Stimulated activated effector memory CD8-positive, alpha-beta T cell treated with anti-CD3 and anti-CD28 coated beads, Interleukin-12 subunit alpha, Interleukin-12 subunit beta, amount 100 ng/mL, for 72 hours (primary cell): Measurements from ENCODE around the gene NHSL2.

Experiments used
- ATAC-seq: fragments of 150-1000 bp; cut with Tn5 transposase; 2 replicates; pipeline ENCODE4 v1.10.0; 2021
- DNase-seq, 2 donors: peaks; one replicate each; pipeline ENCODE4 v3.0.0; 2021 to 2022; ENCODE audit warnings: low spot score in 2 of 2
- H3K27ac Mint-ChIP-seq: one replicate; pipeline ENCODE4 v1.8.0; 2022; ENCODE audit warnings: mild to moderate bottlenecking, mixed read lengths
- H3K36me3 Mint-ChIP-seq: one replicate; pipeline ENCODE4 v1.8.0; 2022; ENCODE audit warnings: mild to moderate bottlenecking, mixed read lengths
- H3K4me1 Mint-ChIP-seq: one replicate; pipeline ENCODE4 v1.8.0; 2022; ENCODE audit warnings: mixed read lengths
- H3K4me3 Mint-ChIP-seq: one replicate; pipeline ENCODE4 v1.8.0; 2022; ENCODE audit warnings: mild to moderate bottlenecking, mixed read lengths
- H3K9me3 Mint-ChIP-seq: one replicate; pipeline ENCODE4 v1.8.0; 2022; ENCODE audit warnings: mixed read lengths

NHSL2 gene

DNA sequence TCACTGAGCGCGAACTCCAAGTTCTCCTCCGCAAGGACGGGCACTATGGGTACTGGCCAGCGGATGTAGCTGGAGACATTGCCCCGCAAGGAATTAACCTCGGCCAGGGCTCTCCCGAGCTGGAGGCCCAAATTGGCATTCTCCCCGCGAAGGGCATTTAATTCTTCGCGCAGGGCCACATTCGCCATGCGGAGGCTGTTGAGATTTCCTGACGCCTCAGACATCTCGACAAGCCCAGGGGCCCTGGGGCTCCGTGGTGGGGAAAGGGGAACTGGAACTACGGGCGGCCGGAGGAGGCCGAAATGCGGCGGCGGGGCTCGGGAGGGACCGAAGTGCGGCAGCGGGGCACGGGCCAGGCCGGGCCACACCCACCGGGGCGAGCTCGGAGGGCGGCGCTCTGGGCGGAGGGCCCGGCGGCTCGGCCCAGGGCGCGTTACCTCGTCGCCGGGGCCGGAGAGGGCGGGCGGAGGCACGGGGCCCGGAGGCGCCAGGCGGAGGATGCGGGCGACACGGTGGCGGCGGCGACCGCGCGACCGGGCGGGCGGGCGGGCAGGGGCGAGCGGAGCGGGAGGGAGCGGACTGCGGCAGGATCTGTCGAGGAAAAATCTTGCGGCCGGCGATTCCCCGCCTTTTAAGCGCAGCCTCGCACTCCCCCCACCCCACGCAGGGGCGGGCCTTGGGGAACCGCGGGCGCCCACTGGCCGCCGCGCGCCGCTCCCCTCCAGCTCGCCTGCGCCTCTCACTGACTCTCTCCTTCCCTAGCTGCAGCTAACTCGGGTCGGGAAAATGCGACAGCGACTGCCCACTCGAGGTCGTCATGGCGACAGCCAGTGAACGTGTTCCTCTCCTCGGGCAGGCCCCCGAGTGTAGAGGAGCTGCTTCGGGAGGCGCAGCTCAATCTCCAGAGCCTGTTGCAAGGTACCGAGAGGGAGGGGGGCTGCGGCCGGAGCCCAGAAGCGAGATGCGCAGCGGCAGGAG is 221.0 kb downstream of the NHSL2 start, which contains the start of gene RTL5:
Gene RTL5, minus strand, starts transcription at position 599 of the 978 bp plus-strand sequence.
- no peaks in the 10 kb centered on the region for H3K9me3 Mint-ChIP-seq
- peaks cover 14% of the 10 kb centered on the region for H3K4me1 Mint-ChIP-seq
- peak within 1 kb of the TSS; percentile 76 for H3K4me3 Mint-ChIP-seq
- ATAC-seq (peak; percentile 86), DNase-seq (peak; percentile 29 to 62)
- peak within 1 kb of the TSS; percentile 54 for H3K27ac Mint-ChIP-seq
- H3K36me3 Mint-ChIP-seq, result no peaks in the 10 kb centered on the region

GRCh38 chrX:72132456-72132855 is 221.8 kb downstream of the NHSL2 start:
- no peaks in the 10 kb centered on the region for H3K9me3 Mint-ChIP-seq
- DNase-seq (no peak), ATAC-seq (no peak)
- H3K27ac Mint-ChIP-seq, result peak overlapping the region; percentile 54
- H3K4me1 Mint-ChIP-seq, result peaks cover 14% of the 10 kb centered on the region
- H3K4me3 Mint-ChIP-seq, result peak overlapping the region; percentile 76
- H3K36me3 Mint-ChIP-seq, result no peaks in the 10 kb centered on the region

GRCh38 chrX:72133851-72134546 is 223.4 kb downstream of the NHSL2 start:
- ATAC-seq, result no peak
- Mint-ChIP-seq H3K4me3 (no peak overlapping the region), H3K27ac (no peak overlapping the region), H3K9me3 (no peaks in the 10 kb centered on the region), H3K36me3 (no peaks in the 10 kb centered on the region), H3K4me1 (peaks cover 11% of the 10 kb centered on the region)
- no peak for DNase-seq

- Mint-ChIP-seq H3K36me3 (no peaks in the 10 kb centered on the region), H3K4me1 (peaks cover 12% of the 10 kb centered on the region), H3K4me3 (no peak overlapping the region), H3K9me3 (no peaks in the 10 kb centered on the region), H3K27ac (no peak overlapping the region)
- no peak for DNase-seq
- ATAC-seq, result no peak
These were observed 227.3 kb downstream of the NHSL2 start for GRCh38 chrX:72137846-72138495.

GRCh38 chrX:72139538-72139937 is 228.9 kb downstream of the NHSL2 start:
- Mint-ChIP-seq H3K36me3 (no peaks in the 10 kb centered on the region), H3K4me1 (peaks cover 12% of the 10 kb centered on the region), H3K4me3 (no peak overlapping the region), H3K9me3 (no peaks in the 10 kb centered on the region), H3K27ac (no peak overlapping the region)
- DNase-seq (no peak), ATAC-seq (no peak)

DNA sequence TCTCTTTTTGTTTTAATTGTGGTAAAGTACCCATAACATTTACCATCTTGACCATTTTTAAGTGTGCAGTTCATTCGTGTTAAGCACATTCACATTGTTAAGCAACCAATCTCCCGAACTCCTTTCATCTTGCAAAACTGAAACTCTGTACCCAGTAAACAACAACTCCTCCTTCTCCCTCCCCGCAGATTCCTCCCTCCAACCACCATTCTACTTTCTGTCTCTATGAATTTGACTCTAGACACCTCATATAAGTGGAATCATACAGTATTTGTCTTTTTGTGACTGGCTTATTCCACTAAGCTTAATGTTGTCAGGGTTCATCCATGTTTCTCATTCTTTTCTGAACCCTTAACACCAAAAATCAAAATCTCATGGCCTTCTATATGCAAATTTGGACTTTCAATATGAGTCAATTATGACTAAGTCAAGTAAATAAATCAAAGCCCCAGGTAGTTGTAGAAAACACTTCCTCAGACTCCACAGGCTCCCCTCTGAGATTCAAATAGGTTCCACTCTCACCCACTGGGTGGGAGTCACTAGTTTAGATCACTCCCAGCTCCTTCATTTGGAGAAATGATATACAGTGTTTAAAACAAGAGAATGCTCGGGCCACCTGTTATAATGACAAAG is 230.8 kb downstream of the NHSL2 start:
- H3K4me1 Mint-ChIP-seq, result peaks cover 18% of the 10 kb centered on the region
- H3K36me3 Mint-ChIP-seq, result no peaks in the 10 kb centered on the region
- no peaks in the 10 kb centered on the region for H3K9me3 Mint-ChIP-seq
- ATAC-seq (peak; percentile 74), DNase-seq (no peak)
- peak overlapping the region; percentile 7 for H3K4me3 Mint-ChIP-seq
- H3K27ac Mint-ChIP-seq, result no peak overlapping the region

- no peaks in the 10 kb centered on the region for H3K9me3 Mint-ChIP-seq
- H3K4me1 Mint-ChIP-seq, result peaks cover 18% of the 10 kb centered on the region
- H3K4me3 Mint-ChIP-seq, result no peak overlapping the region
- DNase-seq, result no peak
- no peak for ATAC-seq
- H3K27ac Mint-ChIP-seq, result no peak overlapping the region
- H3K36me3 Mint-ChIP-seq, result no peaks in the 10 kb centered on the region
These were observed 231.6 kb downstream of the NHSL2 start for GRCh38 chrX:72142094-72142793.

DNA sequence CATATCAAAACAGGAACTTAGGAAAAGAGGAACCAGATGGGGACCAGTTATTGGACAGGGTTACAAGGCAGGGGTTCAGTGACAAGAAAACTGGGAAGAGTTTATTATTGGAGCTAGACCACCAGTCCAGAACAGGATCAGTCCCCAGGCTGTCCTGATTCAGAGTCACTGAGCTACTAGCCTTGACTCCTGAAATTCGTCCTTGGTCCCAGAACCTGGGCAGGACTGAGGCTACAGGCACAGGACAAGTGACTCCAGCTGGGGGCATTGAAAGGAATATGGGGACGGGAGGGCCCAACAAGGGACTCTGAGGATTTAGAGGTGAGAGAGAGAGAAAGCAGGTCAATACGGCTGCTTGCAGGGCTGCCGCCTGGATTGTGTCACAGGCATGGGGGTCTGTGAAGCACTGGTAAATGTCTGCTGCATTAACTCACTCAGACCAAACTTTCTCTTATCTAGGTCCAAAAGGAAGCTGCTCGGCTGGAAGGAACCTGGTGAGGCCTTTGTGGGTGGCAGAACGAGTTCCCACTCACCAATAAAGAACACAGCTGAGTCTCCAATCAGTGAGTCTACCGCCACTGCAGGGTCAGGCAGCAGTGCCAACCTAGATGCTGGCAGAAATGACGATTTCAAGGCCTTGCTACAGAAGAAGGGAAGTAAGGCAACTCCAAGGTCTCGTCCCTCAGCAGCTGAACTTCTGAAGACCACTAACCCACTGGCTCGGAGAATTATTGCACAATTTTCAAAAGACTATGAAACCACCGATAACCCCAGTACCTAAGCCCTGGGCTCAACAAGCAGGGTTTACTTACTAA is 232.4 kb downstream of the NHSL2 start:
- H3K27ac Mint-ChIP-seq, result no peak overlapping the region
- H3K9me3 Mint-ChIP-seq, result no peaks in the 10 kb centered on the region

GRCh38 chrX:72143609-72143907 is 232.9 kb downstream of the NHSL2 start:
- no peak overlapping the region for H3K27ac Mint-ChIP-seq
- H3K9me3 Mint-ChIP-seq, result no peaks in the 10 kb centered on the region
- H3K4me1 Mint-ChIP-seq, result peaks cover 18% of the 10 kb centered on the region
- ATAC-seq (no peak), DNase-seq (no peak)
- no peaks in the 10 kb centered on the region for H3K36me3 Mint-ChIP-seq
- no peak overlapping the region for H3K4me3 Mint-ChIP-seq

More for the DNA sequence above, 232.4 kb downstream of the NHSL2 start:
- DNase-seq, result no peak
- no peak for ATAC-seq
- H3K4me3 Mint-ChIP-seq, result no peak overlapping the region
- no peaks in the 10 kb centered on the region for H3K36me3 Mint-ChIP-seq
- peaks cover 18% of the 10 kb centered on the region for H3K4me1 Mint-ChIP-seq

DNA sequence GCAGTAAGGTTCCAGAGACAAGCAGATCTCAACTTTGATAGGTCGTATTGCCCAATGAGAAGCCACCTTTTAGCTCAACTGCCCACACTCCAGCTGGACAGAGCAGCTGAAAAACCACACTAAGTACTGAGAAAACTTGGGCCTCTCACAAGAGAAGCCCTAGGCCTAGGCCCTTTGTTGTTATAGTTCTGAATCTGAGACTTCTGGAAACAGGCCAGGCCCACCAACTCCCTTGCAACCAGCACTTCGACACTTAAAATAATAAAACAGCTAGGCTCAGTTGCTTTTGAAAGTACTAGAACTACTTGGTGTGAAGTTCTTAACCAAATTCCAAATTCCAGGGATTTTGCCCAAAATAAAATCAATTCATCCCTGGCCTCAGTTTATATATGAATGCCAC is 234.5 kb downstream of the NHSL2 start:
- Mint-ChIP-seq H3K27ac (no peak overlapping the region), H3K36me3 (no peaks in the 10 kb centered on the region), H3K4me3 (no peak overlapping the region), H3K4me1 (peaks cover 18% of the 10 kb centered on the region), H3K9me3 (no peaks in the 10 kb centered on the region)
- no peak for DNase-seq
- no peak for ATAC-seq

DNA sequence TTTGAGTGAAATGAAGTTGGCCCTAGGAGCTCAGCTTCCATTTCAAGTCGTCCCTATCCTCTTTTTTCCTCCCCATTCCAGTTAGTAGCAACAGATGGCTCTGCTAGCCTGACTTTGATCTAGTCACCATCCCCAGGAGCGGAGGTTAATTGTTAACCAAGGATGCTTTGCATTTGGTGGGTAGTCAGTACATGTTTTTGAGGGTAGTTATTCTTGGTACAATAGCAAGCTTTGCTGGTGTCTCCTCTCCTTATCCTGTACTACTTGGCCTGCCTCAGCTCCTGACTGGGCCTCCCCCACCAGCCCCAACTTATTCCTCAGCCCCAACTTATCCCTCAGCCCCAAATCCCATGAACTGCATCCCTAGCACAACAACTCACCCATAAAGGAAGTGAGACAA is 235.9 kb downstream of the NHSL2 start:
- ATAC-seq (no peak), DNase-seq (no peak)
- Mint-ChIP-seq H3K9me3 (no peaks in the 10 kb centered on the region), H3K36me3 (no peaks in the 10 kb centered on the region), H3K4me1 (peaks cover 12% of the 10 kb centered on the region), H3K27ac (no peak overlapping the region), H3K4me3 (no peak overlapping the region)

GRCh38 chrX:72158773-72159172 is 248.1 kb downstream of the NHSL2 start:
- DNase-seq (no peak), ATAC-seq (no peak)
- Mint-ChIP-seq H3K36me3 (peaks cover 6% of the 10 kb centered on the region), H3K9me3 (no peaks in the 10 kb centered on the region), H3K4me1 (no peaks in the 10 kb centered on the region), H3K27ac (no peak overlapping the region), H3K4me3 (no peak overlapping the region)

DNA sequence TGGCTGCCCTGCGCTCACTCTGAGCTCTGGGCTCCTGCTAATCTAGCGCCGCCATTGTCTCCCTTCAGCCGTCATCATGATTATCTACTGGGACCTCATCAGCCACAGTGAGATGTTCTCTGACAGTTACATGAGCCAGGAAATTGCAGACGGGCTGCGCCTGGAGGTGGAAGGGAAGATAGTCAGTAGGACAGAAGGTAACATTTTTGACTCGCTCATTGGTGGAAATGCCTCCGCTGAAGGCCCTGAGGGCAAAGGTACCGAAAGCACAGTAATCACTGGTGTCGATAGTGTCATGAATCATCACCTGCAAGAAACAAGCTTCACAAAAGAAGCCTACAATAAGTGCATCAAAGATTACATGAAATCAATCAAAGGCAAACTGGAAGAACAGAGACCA is 249.1 kb downstream of the NHSL2 start:
- Mint-ChIP-seq H3K27ac (no peak overlapping the region), H3K36me3 (peaks cover 6% of the 10 kb centered on the region), H3K9me3 (no peaks in the 10 kb centered on the region), H3K4me1 (no peaks in the 10 kb centered on the region), H3K4me3 (no peak overlapping the region)
- ATAC-seq (no peak), DNase-seq (no peak)

GRCh38 chrX:72165551-72165950 is 254.9 kb downstream of the NHSL2 start:
- Mint-ChIP-seq H3K4me3 (no peak overlapping the region), H3K4me1 (no peaks in the 10 kb centered on the region), H3K36me3 (peaks cover 6% of the 10 kb centered on the region), H3K27ac (no peak overlapping the region), H3K9me3 (no peaks in the 10 kb centered on the region)
- ATAC-seq (no peak), DNase-seq (no peak)
